ENCODE measurements around the gene OR51B2.
"Not testable (repeated sequence)": the region's sequence is repeated elsewhere in the genome, so short reads cannot be mapped to it uniquely, and the experiment has no call there.

OR51B2 gene, protein sequence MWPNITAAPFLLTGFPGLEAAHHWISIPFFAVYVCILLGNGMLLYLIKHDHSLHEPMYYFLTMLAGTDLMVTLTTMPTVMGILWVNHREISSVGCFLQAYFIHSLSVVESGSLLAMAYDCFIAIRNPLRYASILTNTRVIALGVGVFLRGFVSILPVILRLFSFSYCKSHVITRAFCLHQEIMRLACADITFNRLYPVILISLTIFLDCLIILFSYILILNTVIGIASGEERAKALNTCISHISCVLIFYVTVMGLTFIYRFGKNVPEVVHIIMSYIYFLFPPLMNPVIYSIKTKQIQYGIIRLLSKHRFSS

DNA sequence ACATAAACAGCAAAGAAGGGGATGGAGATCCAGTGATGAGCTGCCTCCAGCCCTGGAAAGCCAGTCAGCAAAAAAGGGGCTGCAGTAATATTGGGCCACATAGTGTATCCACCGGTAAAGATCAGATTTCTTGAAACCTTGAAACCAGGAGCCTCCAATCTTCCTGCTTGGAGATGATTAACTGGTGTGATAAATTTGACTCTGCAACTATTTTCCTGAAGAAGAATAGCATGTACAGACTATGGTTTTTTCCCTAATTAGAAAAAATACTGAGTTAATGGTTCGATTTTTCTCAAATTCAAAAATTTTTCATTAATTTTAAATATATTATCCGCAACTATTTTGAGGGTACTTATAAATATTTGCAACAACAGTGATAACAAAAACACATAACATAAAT, at the start of gene OR51B2:
TSS of gene OR51B2 (minus strand) at position 101 of the 400 bp plus-strand sequence. CDS start at position 101, 0 bp downstream.
- H3K9ac ChIP-seq (ENCODE audit: low read depth, low read length) = no peak within 1 kb of the TSS
- no peaks in the 10 kb centered on the region for H3K9me3 ChIP-seq (ENCODE audit: control insufficient read depth, insufficient read depth, low read length)
- H3K4me1 ChIP-seq (ENCODE audit: insufficient read depth, low read length) = no peaks in the 10 kb centered on the region
- H3K36me3 ChIP-seq (ENCODE audit: insufficient read depth, low read length) = no peaks in the 10 kb centered on the region

DNA sequence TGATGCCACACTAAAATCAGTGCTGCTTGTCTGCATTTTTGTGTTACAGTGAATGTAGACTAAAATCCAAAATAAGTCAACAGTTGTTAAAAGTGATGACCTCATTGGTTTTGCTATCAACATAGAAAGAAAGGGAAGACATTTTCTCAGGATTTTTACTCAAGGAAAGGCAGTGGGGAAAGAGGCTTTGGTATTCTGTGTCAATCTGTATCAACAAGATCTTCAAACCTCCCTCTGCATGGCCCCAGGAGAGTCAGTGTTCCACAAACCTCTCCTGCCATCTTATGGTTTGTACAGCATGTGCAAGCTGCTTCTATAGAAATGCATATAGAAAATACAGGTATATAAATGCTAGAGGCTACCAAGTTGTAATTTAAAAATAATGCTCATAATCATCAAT, 45.7 kb upstream of the OR51B2 start:
- Histone ChIP-seq H3K9ac (ENCODE audit: low read depth, low read length) (no peak overlapping the region), H3K36me3 (ENCODE audit: insufficient read depth, low read length) (no peaks in the 10 kb centered on the region), H3K9me3 (ENCODE audit: control insufficient read depth, insufficient read depth, low read length) (no peaks in the 10 kb centered on the region), H3K4me1 (ENCODE audit: insufficient read depth, low read length) (peaks cover 7% of the 10 kb centered on the region; the same call in 1 of the 2 replicates)

DNA sequence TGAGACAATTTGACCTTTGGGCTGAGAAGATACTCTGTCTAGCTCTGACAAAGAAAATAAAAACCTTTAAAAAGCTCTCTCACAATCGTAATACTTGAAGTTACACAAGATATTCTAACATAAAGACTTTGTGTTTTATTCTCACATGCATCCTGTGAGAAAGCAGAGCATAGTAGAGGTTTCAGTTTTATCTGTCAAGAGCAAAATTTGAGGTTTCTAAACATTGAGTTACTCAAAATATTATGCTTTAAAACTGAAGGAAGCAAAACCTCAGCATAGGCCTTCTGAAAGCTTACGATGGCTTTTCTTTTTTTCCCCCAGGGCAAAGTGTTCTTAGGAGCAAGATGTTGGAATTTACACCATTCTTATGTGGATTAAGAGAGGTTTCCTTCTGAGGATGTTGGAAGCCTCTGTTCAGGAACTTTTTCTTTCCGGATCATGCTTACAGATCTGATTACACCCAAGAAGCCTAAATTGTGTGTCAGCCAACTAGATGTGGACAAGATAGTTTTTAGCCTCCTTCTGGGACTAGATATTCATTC, 44.5 kb upstream of the OR51B2 start:
- no peak overlapping the region for H3K9ac ChIP-seq (ENCODE audit: low read depth, low read length)
- H3K4me1 ChIP-seq (ENCODE audit: insufficient read depth, low read length) = peaks cover 7% of the 10 kb centered on the region; the same call in 1 of the 2 replicates
- no peaks in the 10 kb centered on the region for H3K9me3 ChIP-seq (ENCODE audit: control insufficient read depth, insufficient read depth, low read length)
- no peaks in the 10 kb centered on the region for H3K36me3 ChIP-seq (ENCODE audit: insufficient read depth, low read length)

DNA sequence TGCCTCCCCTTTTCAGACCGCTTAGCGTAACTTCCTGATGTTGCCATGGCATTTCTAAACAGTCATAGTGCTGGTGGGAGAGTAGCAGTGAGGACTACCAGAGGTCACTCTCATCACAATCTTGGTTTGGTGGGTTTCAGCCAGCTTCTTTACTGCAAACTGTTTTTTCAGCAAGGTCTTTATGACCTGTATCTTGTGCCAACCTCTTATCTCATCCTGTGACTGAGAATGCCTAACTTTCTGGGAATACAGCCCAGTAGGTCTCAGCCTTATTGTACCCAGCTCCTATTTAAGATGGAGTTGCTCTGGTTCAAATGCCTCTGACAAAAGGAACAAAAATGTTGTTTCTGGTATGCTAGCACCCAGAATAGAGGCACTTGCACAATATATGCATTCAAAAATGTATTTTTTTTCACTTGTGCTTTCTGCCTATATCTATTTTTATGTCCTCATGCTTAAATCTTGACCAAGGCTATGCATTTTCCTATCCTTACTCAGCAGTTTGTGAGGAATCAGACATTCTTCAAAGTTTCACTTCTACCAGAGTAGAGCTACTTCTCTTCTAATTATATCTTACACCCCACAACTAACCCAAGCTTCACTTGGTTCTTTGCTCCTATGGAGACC, 43.5 kb upstream of the OR51B2 start:
- Histone ChIP-seq H3K9me3 (ENCODE audit: control insufficient read depth, insufficient read depth, low read length) (no peaks in the 10 kb centered on the region), H3K4me1 (ENCODE audit: insufficient read depth, low read length) (peaks cover 7% of the 10 kb centered on the region; the same call in 1 of the 2 replicates), H3K36me3 (ENCODE audit: insufficient read depth, low read length) (no peaks in the 10 kb centered on the region), H3K9ac (ENCODE audit: low read depth, low read length) (no peak overlapping the region)

DNA sequence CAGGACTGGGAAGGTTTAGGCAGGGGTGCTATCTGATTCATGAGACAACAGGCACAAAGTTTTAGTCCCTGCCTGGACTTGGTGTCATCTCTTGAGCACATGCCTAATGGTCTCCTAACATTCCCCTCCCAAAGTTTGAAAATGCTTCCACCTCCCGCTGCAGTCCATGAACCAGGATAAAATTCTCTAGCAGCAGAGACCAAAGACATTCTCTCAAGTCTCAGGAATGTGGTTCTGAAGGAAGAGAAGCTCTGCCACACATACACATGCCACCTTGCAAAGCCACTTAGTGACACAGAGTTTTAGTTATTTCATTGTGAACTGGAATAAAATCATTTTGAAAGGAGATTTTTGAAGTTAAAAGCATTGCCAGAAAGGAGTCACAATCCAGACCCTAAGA, 42.8 kb upstream of the OR51B2 start:
- Histone ChIP-seq H3K9ac (ENCODE audit: low read depth, low read length) (no peak overlapping the region), H3K4me1 (ENCODE audit: insufficient read depth, low read length) (peaks cover 7% of the 10 kb centered on the region; the same call in 1 of the 2 replicates), H3K36me3 (ENCODE audit: insufficient read depth, low read length) (no peaks in the 10 kb centered on the region), H3K9me3 (ENCODE audit: control insufficient read depth, insufficient read depth, low read length) (no peaks in the 10 kb centered on the region)

DNA sequence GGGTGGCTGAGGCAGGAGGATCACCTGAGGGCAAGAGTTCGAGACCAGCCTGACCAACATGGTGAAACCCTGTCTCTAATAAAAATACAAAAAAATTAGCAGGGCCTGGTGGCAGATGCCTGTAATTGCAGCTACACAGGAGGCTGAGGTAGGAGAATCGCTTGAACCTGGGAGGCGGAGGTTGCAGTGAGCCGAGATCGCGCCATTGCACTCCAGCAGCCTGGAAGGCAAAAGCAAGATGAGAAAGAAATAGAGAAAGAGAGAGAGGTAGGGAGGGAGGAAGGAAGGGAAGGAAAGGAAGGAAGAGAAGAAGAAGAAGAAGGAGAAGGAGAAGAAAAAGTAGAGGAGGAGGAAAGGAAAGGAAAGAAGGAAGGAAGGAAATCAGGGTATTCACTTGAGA, 42.3 kb upstream of the OR51B2 start:
- not testable (repeated sequence) for H3K4me1 ChIP-seq (ENCODE audit: insufficient read depth, low read length)

DNA sequence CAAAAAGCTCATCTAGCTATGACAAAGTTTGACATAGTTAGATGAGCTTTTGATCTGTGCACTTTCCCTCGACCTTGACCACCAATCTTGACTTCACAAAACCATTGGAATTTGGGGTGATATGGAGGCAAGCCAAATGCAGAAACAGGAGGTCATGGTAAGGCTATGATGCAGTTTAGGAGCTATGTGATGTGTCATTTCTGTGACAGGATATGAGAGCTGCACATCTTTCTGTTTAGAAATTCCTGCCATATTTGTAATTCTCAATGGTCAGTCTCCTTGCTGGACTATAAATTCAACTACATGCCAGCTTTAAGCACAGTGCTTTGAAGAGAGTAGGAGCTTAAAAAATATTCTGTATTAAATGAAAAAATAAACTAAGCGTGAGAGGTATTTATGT, 40.1 kb upstream of the OR51B2 start:
- H3K4me1 ChIP-seq (ENCODE audit: insufficient read depth, low read length) = peaks cover 7% of the 10 kb centered on the region; the same call in 1 of the 2 replicates
- H3K9ac ChIP-seq (ENCODE audit: low read depth, low read length) = no peak overlapping the region
- no peaks in the 10 kb centered on the region for H3K36me3 ChIP-seq (ENCODE audit: insufficient read depth, low read length)
- no peaks in the 10 kb centered on the region for H3K9me3 ChIP-seq (ENCODE audit: control insufficient read depth, insufficient read depth, low read length)

More for the DNA sequence above, 42.3 kb upstream of the OR51B2 start:
- not testable (repeated sequence) for H3K36me3 ChIP-seq (ENCODE audit: insufficient read depth, low read length); H3K9ac ChIP-seq (ENCODE audit: low read depth, low read length); H3K9me3 ChIP-seq (ENCODE audit: control insufficient read depth, insufficient read depth, low read length)

DNA sequence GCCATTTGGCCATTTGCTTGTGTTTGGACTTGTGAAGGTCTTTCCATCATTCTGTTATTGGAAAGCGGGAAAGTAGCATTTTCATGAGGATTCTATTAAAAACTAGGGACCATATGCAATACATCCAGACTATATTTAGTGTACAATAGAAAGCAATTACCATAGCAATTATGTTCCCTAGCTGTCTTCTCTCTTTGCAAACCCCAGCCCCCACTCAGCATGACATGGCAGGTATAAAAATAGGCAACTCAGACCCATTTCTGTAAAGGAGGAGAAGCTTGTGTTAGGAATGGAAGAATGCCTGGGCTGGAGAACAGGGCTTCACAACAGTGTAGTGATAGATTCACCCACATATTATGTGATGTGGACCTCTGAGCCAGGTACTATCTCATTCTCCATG, 39.6 kb upstream of the OR51B2 start:
- no peak overlapping the region for H3K9ac ChIP-seq (ENCODE audit: low read depth, low read length)
- H3K36me3 ChIP-seq (ENCODE audit: insufficient read depth, low read length) = no peaks in the 10 kb centered on the region

DNA sequence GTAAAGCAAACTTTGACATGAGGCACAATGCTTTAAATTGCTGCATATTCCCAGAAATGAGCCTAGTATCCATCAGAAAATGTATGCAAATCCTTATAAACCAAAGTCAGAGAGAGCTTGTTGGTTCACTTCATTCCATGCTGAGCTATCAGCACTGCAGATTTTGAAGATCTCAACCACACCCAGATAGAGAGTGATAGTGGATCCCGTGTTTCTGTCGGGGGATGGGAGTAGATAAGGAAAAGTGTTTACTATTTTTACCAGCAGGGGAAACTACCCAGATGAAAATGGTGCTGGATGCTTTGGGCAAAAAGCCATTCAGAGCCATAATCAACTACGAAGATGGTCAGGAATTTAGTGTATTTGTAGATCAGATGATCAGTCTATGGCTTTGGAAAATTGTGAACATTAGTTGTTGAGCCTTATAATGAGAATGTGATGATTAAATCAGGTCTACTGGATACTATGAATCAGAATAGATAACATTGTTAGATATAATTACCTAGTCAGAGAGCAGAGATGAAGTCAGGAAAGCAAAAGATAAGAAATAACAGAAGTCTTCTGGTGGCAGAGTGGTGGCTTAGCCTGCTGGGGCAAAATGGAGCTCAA, 38.0 kb upstream of the OR51B2 start:
- Histone ChIP-seq H3K36me3 (ENCODE audit: insufficient read depth, low read length) (no peaks in the 10 kb centered on the region), H3K4me1 (ENCODE audit: insufficient read depth, low read length) (no peaks in the 10 kb centered on the region), H3K9ac (ENCODE audit: low read depth, low read length) (no peak overlapping the region), H3K9me3 (ENCODE audit: control insufficient read depth, insufficient read depth, low read length) (no peaks in the 10 kb centered on the region)

More for the DNA sequence above, 39.6 kb upstream of the OR51B2 start:
- Histone ChIP-seq H3K4me1 (ENCODE audit: insufficient read depth, low read length) (peaks cover 2% of the 10 kb centered on the region; the same call in 1 of the 2 replicates), H3K9me3 (ENCODE audit: control insufficient read depth, insufficient read depth, low read length) (no peaks in the 10 kb centered on the region)

DNA sequence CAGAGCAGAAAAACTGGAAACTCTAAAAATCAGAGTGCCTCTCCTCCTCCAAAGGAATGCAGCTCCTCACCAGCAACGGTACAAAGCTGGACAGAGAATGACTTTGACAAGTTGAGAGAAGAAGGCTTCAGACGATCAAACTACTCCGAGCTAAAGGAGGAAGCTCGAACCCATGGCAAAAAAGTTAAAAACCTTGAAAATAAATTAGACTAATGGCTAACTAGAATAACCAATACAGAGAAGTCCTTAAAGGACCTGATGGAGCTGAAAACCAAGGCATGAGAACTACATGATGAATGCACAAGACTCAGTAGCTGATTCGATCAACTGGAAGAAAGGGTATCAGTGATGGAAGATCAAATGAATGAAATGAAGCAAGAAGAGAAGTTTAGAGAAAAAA, 31.9 kb upstream of the OR51B2 start:
- not testable (repeated sequence) for H3K36me3 ChIP-seq (ENCODE audit: insufficient read depth, low read length); H3K4me1 ChIP-seq (ENCODE audit: insufficient read depth, low read length); H3K9ac ChIP-seq (ENCODE audit: low read depth, low read length); H3K9me3 ChIP-seq (ENCODE audit: control insufficient read depth, insufficient read depth, low read length)

DNA sequence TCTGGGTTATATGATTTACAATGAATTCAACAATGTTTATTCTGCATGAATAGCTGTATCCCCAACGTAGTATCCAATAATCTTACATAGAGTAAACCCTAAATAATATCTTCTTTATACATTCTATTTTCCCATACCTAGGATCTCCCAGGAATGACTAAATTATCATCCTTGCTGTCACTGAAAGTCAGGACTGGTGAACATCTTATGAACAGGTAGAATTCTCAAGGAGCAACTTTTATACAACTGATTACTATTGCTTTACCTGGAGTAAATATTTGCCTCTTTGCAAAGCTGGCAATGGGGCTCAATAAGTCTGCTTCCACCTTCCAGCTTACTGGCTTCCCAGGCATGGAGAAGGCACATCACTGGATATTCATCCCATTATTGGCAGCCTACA, 27.1 kb upstream of the OR51B2 start, which contains the start of gene OR51B6:
TSS of gene OR51B6 (plus strand) at position 301 of the 400 bp plus-strand sequence. CDS start at position 301, 0 bp downstream.
- no peaks in the 10 kb centered on the region; the same call in 1 of the 2 replicates for H3K9me3 ChIP-seq (ENCODE audit: control insufficient read depth, insufficient read depth, low read length)
- no peaks in the 10 kb centered on the region for H3K36me3 ChIP-seq (ENCODE audit: insufficient read depth, low read length)
- H3K9ac ChIP-seq (ENCODE audit: low read depth, low read length) = no peak within 1 kb of the TSS
- H3K4me1 ChIP-seq (ENCODE audit: insufficient read depth, low read length) = peaks cover 4% of the 10 kb centered on the region; the same call in 1 of the 2 replicates

DNA sequence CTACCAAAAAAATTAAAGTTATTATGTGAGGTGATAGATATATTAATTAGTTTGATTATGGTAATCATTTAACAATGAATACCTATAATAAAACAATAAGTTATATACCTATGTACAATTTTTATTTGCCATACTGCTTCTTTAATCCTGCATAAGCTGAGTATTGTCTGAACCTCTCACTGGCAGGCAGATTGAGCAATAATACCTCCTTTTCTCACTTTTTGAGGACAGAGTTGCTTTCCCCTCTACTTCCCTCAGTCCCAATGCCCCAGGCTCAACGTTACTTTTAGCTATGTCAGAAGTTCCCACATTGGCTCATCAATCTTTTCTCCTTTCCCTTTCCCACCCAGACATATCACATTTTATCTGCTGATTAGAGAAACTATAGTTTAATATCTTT, 25.5 kb upstream of the OR51B2 start:
- H3K36me3 ChIP-seq (ENCODE audit: insufficient read depth, low read length) = no peaks in the 10 kb centered on the region
- H3K9ac ChIP-seq (ENCODE audit: low read depth, low read length) = no peak overlapping the region

DNA sequence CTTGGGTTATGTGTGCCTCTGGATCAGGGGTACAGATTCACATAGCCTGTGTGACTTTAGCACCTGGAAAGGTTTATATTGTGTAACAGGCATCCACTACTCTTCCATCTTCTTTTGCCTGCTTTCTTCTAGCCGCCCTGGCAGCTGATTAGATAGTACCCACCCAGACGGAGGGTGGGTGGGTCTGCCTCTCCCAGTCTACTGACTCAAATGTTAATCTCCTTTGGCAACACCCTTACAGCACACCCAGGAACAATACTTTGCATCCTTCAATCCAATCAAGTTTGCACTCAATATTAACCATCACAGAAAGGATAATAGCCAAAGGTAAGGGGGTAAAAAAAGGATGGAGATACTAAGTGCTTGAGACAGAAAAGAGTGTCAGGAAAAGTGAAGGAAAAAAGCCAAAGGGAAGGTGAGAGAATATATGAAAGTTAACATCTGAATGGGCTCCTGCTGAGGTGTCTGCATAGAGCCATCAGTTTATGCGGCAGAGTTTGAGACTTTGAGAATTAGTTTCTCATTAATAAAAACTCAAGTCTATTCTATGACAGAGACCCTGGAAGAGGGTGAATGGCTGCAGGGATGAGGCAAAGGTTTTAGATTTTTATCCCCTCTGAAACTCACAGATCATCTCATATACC, 24.6 kb upstream of the OR51B2 start:
- no peaks in the 10 kb centered on the region; the same call in 1 of the 2 replicates for H3K9me3 ChIP-seq (ENCODE audit: control insufficient read depth, insufficient read depth, low read length)

More for the DNA sequence above, 25.5 kb upstream of the OR51B2 start:
- Histone ChIP-seq H3K9me3 (ENCODE audit: control insufficient read depth, insufficient read depth, low read length) (no peaks in the 10 kb centered on the region; the same call in 1 of the 2 replicates), H3K4me1 (ENCODE audit: insufficient read depth, low read length) (peaks cover 4% of the 10 kb centered on the region; the same call in 1 of the 2 replicates)

DNA sequence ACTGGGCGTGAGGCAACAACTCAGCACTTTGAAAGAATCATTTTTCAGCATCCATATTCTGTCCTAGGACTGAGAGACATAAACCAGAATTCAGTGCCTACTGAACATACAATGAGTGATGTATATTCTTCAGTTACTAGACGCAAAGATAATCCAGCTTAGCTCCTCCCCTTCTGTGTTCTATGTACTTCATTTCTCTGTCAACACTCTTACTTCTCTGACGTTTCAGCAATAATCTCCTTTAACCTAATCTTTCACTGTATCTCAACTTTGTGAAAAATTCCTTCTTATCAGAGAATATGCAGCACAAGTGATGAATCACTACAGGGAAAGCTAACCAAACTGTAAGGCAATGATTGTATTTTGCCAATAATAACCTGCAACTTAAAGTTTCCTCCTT, 21.7 kb upstream of the OR51B2 start:
- Histone ChIP-seq H3K4me1 (ENCODE audit: insufficient read depth, low read length) (peaks cover 4% of the 10 kb centered on the region; the same call in 1 of the 2 replicates), H3K9me3 (ENCODE audit: control insufficient read depth, insufficient read depth, low read length) (no peaks in the 10 kb centered on the region; the same call in 1 of the 2 replicates), H3K9ac (ENCODE audit: low read depth, low read length) (no peak overlapping the region), H3K36me3 (ENCODE audit: insufficient read depth, low read length) (no peaks in the 10 kb centered on the region)

More for the DNA sequence above, 24.6 kb upstream of the OR51B2 start:
- peaks cover 4% of the 10 kb centered on the region; the same call in 1 of the 2 replicates for H3K4me1 ChIP-seq (ENCODE audit: insufficient read depth, low read length)
- H3K36me3 ChIP-seq (ENCODE audit: insufficient read depth, low read length) = no peaks in the 10 kb centered on the region
- H3K9ac ChIP-seq (ENCODE audit: low read depth, low read length) = no peak overlapping the region
